K562 (cell line): ENCODE measurements around the gene COG4. TPM values are rescaled to one million over a fixed set of nuclear protein-coding genes. Genes with fewer than 3 reads are reported as not detected.
A peak's percentile ranks its signal among the peaks of the same experiment; 100 is the strongest.

Experiments used
- FOXJ3 ChIP-seq: sonication (generic); formaldehyde crosslinking; IDR thresholded peaks from 2 replicates; pipeline ENCODE4 v1.4.0; 2020; ENCODE audit warnings: mild to moderate bottlenecking, missing genetic modification reagents
- PBX2 ChIP-seq, 2 experiments: IDR thresholded peaks in 1 of 2; conservative IDR thresholded peaks in 1 of 2; 2 replicates each; pipeline ENCODE4 v1.6.1; 2016; ENCODE audit warnings: low read depth in 2 of 2, mild to moderate bottlenecking in 1 of 2, missing compliant biosample characterization in 1 of 2, missing genetic modification characterization in 1 of 2, moderate library complexity in 1 of 2
- SRSF3 ChIP-seq: fragments of 200-400 bp; formaldehyde crosslinking; IDR thresholded peaks from 2 replicates; pipeline ENCODE4 v1.6.1; 2016; ENCODE audit warnings: mild to moderate bottlenecking, low read length, moderate library complexity; ENCODE audit not compliant: insufficient read depth
- TAF1 ChIP-seq: IDR thresholded peaks from 2 replicates; pipeline ENCODE4 v1.6.1; 2011; ENCODE audit warnings: mild to moderate bottlenecking, low read length, moderate library complexity; ENCODE audit not compliant: insufficient read depth, control insufficient read depth, severe bottlenecking; ENCODE audit errors: extremely low read depth
- ZBTB34 ChIP-seq: fragments of 250-450 bp; sonication (Bioruptor Pico); IDR thresholded peaks from 2 replicates; pipeline ENCODE4 v1.8.0; 2021; ENCODE audit warnings: mild to moderate bottlenecking, moderate library complexity
- ZBTB5 ChIP-seq: fragments of 450-650 bp; IDR thresholded peaks from 2 replicates; pipeline ENCODE4 v1.6.1; 2017; ENCODE audit warnings: antibody characterized with exemption
- ZNF318 ChIP-seq, 2 experiments: fragments of 450-650 bp; IDR thresholded peaks; 2 replicates each; pipeline ENCODE4 v1.6.1; 2016; ENCODE audit warnings: mild to moderate bottlenecking in 2 of 2, borderline replicate concordance in 1 of 2, low read depth in 1 of 2, moderate library complexity in 1 of 2
- ZNF695 ChIP-seq: fragments of 450-650 bp; formaldehyde crosslinking; IDR thresholded peaks from 2 replicates; pipeline ENCODE4 v1.4.0; 2020; ENCODE audit warnings: mild to moderate bottlenecking, moderate library complexity
- ZNF740 ChIP-seq, 3 experiments: fragments of 200-800 bp in 1 of 3; sonication (Bioruptor generic) in 1 of 3; sonication (generic) in 1 of 3; formaldehyde crosslinking in 1 of 3; IDR thresholded peaks; 2 replicates each; pipeline versions ENCODE4 v1.6.1 to v1.8.0; 2016 to 2022; ENCODE audit warnings: mild to moderate bottlenecking in 2 of 3, missing compliant biosample characterization in 2 of 3, missing genetic modification characterization in 2 of 3, missing genetic modification reagents in 1 of 3
- polyA plus RNA-seq, 8 experiments: library from polyadenylated mRNA; depleted of rRNA in 4 of 8; stranded (reverse) in 5 of 8; unstranded in 3 of 8; fragments of >200 nt; fragmentation: Nextera tagmentation in 2 of 8; fragmentation: Illumina TruSeq in 1 of 8; extraction: Ambion mirVana in 2 of 8; extraction: Trizol in 1 of 8; gene quantifications; 2 replicates each; pipeline versions ENCODE4 v1.2.1 to v1.2.3, GENCODE V29; 2011 to 2014; ENCODE audit warnings: inconsistent platforms in 1 of 8, missing spikeins in 1 of 8
- total RNA-seq, 7 experiments: library from RNA; depleted of rRNA in 6 of 7; stranded (reverse); fragments of >200 nt in 6 of 7; fragmentation: Illumina TruSeq in 2 of 7; extraction: Trizol in 2 of 7; gene quantifications; 2 replicates each; pipeline versions ENCODE4 v1.2.1 to v1.2.3, GENCODE V29; 2011 to 2021; ENCODE audit warnings: low replicate concordance in 1 of 7

Gene COG4
- total and polyA plus RNA-seq, 9 of the 15 experiments (the other 6 are each of a cell fraction or from before 2014, with no cell fraction given) = 13.7 to 73.9 (median 44.2) TPM

- TF ChIP-seq ZNF318 (IDR thresholded peaks at IDR 0.05; ENCODE audit: borderline replicate concordance in 1 of 2, low read depth in 1 of 2) (no peak), ZNF695 (CRISPR knock-in tag) (no peak), TAF1 (peak; percentile 62), SRSF3 (no peak), ZNF740 (CRISPR knock-in tag; IDR thresholded peaks at IDR 0.05) (peak; percentile 59; the same call in 1 of the 2 replicates), ZNF740 (tag; IDR thresholded peaks at IDR 0.05) (no peak), ZBTB5 (no peak), PBX2 (CRISPR knock-in tag; IDR thresholded peaks at IDR 0.05; ENCODE audit: low read depth) (no peak), PBX2 (tag; conservative IDR thresholded peaks at IDR 0.05; ENCODE audit: low read depth) (no peak), ZBTB34 (no peak), FOXJ3 (CRISPR knock-in tag) (no peak)
These were observed 86.3 kb downstream of the COG4 start (continued) for GRCh38 chr16:70437017-70437581.
